Activated T-cell treated with anti-CD3 and anti-CD28 coated beads for 1 hour (primary cell): ENCODE measurements around the gene ASB6.
"Not testable (repeated sequence)": the region's sequence is repeated elsewhere in the genome, so short reads cannot be mapped to it uniquely, and the experiment has no call there.

Source experiments
- DNase-seq: peaks from one replicate; pipeline ENCODE4 v3.0.0-alpha.2; 2020; ENCODE audit warnings: low read depth

ASB6 gene

DNA sequence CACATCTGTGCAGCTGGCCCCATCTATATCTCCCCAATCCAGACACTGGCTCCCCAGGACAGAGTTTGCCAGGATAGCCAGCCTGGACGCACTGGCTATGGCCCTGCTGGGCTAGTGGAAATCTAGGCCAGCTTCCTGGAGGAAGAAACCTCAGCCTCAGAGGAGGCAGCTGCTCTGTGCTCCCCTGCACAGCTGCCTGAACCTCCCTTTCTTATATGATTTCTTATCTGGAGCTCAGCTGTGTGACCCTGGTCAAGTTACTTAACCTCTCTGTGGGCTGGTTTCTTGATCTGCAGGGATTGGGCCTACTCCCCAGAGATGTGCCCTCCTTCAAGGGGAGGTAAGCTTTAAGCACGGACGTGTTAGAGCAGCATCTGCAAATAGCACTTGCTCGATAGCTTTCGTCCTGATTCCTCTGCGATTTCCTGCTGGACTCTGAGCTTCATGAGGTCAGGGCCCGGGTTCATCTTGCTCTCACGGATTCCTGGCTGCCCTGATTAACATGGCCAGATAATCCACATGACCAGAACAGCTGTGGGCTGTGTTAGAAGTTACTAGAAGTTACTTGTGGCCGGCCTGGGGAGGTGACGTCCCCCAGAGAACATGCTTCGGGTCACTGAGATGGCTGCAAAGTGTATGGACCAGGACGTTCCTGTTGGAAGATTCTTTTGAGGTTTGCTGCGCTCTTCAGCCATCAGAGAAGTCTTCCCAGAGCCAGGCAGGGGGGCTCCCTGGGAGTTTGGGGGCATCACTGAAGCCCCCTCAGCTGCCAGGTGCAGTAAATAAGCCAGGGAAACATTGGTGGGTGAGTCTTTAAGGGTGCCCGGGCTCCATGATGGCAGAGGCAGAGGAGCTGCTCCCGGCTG, 35.6 kb downstream of the ASB6 start:
- no peak for DNase-seq

- no peak for DNase-seq
Observed at GRCh38 chr9:129604766-129605163, 37.2 kb downstream of the ASB6 start.

- no peak for DNase-seq
Observed at GRCh38 chr9:129604056-129604765, 37.7 kb downstream of the ASB6 start.

DNA sequence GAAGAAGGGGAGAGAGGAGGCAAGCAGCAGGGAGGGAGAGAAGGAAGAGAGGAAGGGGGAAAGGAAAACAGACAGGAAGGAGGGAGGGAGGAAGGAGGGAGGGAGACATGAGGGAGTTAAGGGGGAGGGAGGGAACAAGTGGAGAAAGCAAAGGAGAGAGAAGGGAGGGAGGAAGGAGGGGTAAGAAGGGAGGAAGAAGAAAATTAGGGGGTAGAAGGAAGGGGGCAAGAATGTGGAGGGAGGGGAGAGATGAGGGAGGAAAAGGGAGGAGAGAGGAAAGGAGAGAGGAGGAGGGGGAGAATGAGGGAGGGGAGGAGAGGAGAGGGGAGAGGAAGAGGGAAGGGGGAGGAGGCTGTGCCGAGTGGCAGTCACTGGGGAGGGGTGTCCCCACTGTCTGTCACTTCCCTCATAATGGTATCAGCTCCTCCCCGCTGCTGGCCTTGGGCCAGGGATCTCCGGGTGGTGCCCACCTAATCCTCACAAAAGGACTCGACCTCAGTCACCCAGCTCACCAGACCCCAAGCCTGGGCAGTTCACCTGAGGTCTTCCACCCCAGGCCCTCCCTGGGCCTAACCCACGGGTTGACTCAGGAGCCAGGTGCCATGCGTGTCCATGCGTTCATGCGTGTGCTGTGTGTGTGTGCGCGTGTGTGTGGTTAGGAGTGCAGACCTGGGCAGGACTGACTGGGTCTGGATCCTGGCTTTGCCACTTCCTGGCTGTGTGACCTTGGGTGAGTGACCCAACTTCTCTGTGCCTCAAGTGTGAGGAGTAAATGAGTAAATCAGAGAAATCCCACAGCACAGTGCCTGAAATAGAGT, 39.1 kb downstream of the ASB6 start:
- no peak for DNase-seq

DNA sequence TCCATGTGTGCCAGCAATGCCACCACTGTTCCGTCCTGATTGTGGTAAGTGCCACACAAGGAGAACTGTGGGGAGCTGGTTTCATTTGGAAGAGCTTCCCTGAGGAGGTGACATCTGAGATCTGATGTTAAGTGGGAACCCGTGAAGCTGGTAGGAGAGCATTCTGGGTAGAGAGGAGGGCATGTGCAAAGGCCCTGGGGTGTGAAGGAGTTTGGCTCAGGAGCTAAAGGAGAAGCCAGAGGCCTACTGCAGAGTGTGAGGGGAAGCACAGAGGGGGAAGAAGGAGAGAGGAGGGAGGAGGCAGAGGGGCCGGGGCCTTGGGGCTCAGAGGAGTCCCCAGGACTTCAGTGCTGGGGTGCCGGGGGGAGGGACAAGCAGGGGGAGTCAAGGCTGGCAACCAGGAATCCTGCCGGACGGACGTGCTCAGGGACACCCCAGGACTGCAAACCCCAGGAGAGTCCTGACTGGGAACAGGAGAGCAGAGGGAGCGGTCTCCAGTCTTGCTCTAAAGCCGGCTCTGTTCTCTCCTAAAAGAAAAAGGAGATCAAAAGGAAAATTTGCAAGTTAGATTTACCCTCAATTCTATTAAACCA, 40.8 kb downstream of the ASB6 start:
- no peak for DNase-seq

GRCh38 chr9:129598089-129598596, 43.8 kb downstream of the ASB6 start:
- no peak for DNase-seq

GRCh38 chr9:129597355-129598088, 44.4 kb downstream of the ASB6 start:
- DNase-seq: no peak

GRCh38 chr9:129596541-129597331, 45.2 kb downstream of the ASB6 start:
- DNase-seq: no peak

- no peak for DNase-seq
Observed at GRCh38 chr9:129595903-129596540, 45.9 kb downstream of the ASB6 start.

- no peak for DNase-seq
Observed at GRCh38 chr9:129595311-129595741, 46.6 kb downstream of the ASB6 start.

- no peak for DNase-seq
Observed at GRCh38 chr9:129594632-129595031, 47.3 kb downstream of the ASB6 start.

DNA sequence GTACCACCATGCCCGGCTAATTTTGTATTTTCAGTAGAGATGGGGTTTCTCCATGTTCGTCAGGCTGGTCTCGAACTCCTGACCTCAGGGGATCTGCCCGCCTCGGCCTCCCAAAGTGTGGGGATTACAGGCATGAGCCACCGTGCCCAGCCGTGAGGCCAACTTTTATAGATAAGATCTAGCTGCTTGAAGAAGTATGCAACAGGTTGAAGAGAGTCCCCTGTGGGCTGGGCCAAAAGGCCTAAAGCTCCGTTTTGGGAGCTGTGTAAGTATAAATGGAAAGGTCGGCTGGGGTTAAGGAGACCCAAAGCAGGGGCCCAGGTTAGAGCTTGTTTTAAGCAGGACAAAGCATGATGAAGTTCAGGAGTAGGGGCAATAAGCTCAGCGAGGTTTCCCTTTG, 49.2 kb downstream of the ASB6 start:
- not testable (repeated sequence) for DNase-seq

GRCh38 chr9:129591916-129592315, 50.0 kb downstream of the ASB6 start:
- DNase-seq: no peak

DNA sequence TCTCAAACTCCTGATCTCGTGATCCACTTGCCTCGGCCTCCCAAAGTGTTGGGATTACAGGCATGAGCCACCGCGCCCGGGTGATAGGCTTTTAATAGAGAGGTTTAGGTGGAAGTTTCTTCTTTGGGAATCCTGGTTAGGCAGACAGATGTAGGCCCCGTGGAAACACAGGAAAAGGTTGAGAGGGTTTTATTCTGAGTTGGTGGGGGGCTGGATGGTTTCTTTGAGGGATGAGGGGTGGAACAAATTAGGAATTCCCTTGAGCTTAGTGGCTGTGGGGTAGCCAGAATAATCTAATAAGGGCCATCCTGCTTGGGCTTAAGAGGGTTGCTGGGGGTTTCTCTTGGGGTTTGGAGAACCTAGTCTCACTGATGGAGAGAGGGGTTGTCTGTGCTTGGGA, 51.5 kb downstream of the ASB6 start:
- no peak for DNase-seq

DNA sequence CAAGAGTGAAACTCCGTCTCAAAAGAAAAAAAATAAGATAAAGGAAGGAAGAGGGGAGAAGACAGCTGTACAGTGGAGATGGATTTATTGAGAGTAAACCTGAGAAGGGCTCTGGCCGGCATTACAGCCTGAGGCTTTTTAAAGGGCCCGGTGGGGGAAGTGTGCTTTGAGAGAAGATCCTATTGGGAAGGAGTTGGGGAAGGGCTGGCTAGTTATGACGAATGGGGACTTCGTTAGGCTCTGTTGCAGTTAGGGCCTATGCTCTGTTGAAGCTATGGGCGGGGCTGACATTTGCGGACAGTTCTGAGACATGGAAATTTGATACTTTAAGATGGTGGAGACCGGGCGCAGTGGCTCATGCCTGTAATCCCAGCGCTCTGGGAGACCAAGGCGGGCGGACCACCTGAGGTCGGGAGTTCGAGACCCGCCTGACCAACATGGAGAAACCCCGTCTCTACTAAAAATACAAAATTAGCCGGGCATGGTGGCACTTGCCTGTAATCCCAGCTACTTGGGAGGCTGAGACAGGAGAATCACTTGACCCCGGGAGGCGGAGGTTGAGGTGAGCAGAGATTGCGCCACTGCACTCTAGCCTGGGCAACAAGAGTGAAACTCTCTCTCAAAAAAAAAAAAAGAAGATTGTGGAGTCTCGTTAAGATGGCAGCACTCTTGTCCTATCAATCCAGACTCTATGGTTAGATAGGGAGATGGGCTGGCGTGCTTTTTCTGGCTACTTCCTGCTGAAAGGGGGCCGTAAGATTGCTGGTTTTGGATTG, 54.3 kb downstream of the ASB6 start:
- no peak for DNase-seq

DNA sequence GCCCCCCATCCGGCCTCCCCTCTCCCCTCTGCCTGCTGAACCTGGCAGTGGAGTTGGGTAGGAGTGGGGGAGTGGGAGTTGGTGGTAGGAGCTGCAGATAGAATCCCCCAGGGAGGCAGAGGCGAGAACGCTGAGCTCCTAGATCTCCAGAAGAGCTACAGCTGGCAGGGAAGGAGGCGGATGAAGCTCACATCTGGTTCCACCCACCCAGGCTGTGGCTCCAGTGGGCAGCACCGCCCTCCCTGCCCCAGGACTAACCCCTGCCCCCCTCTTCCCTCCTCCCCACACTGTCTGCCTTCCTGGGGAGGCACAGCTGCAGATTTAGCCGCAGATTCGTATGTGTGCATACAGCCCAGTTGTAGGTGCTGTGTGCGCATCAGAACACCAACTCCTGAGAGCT, 55.3 kb downstream of the ASB6 start:
- DNase-seq: no peak

- DNase-seq: no peak
Observed at GRCh38 chr9:129586245-129586644, 55.7 kb downstream of the ASB6 start.

- no peak for DNase-seq
Observed at GRCh38 chr9:129585352-129585751, 56.6 kb downstream of the ASB6 start.
